DND-41 (cell line): ENCODE results near the gene LYPD6B.

Experiments used
- EZH2 ChIP-seq: IDR thresholded peaks from 3 replicates; pipeline ENCODE4 v1.6.1; 2012; ENCODE audit warnings: borderline replicate concordance, low read depth, mild to moderate bottlenecking, moderate library complexity, low read length, inconsistent platforms; ENCODE audit not compliant: severe bottlenecking
- TF ChIP-seq, protein P1 (sequence below): IDR thresholded peaks from 2 replicates; pipeline ENCODE4 v1.5.1; 2012; ENCODE audit warnings: borderline replicate concordance, low read length, moderate library complexity, mild to moderate bottlenecking; ENCODE audit not compliant: poor library complexity, severe bottlenecking; ENCODE audit errors: extremely low read depth

DNA sequence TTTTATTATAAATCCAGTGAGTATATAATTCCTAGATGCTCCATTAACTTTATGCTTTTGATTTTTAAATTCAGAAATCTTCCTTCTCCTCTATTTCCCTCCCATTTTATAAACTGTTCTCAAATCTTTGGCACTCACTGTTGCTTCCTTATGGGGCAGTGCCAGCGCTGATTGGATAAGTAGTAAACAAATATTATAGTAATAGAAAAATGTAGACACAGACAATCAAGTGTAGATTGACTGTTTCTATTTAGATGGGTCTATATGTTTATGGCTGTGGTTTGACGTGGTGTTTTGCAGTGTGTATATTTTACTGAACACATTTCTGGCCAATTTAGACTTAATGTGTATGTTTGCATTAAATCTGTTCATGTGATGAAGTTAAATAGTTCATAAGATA lies 36.6 kb downstream of the LYPD6B start:
- TF ChIP-seq, protein P1, sequence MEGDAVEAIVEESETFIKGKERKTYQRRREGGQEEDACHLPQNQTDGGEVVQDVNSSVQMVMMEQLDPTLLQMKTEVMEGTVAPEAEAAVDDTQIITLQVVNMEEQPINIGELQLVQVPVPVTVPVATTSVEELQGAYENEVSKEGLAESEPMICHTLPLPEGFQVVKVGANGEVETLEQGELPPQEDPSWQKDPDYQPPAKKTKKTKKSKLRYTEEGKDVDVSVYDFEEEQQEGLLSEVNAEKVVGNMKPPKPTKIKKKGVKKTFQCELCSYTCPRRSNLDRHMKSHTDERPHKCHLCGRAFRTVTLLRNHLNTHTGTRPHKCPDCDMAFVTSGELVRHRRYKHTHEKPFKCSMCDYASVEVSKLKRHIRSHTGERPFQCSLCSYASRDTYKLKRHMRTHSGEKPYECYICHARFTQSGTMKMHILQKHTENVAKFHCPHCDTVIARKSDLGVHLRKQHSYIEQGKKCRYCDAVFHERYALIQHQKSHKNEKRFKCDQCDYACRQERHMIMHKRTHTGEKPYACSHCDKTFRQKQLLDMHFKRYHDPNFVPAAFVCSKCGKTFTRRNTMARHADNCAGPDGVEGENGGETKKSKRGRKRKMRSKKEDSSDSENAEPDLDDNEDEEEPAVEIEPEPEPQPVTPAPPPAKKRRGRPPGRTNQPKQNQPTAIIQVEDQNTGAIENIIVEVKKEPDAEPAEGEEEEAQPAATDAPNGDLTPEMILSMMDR, result no peak
- no peak for TF ChIP-seq EZH2
